ENCODE data around the gene GOPC.
"Not testable (repeated sequence)": the region's sequence is repeated elsewhere in the genome, so short reads cannot be mapped to it uniquely, and the experiment has no call there.

Gene GOPC

DNA sequence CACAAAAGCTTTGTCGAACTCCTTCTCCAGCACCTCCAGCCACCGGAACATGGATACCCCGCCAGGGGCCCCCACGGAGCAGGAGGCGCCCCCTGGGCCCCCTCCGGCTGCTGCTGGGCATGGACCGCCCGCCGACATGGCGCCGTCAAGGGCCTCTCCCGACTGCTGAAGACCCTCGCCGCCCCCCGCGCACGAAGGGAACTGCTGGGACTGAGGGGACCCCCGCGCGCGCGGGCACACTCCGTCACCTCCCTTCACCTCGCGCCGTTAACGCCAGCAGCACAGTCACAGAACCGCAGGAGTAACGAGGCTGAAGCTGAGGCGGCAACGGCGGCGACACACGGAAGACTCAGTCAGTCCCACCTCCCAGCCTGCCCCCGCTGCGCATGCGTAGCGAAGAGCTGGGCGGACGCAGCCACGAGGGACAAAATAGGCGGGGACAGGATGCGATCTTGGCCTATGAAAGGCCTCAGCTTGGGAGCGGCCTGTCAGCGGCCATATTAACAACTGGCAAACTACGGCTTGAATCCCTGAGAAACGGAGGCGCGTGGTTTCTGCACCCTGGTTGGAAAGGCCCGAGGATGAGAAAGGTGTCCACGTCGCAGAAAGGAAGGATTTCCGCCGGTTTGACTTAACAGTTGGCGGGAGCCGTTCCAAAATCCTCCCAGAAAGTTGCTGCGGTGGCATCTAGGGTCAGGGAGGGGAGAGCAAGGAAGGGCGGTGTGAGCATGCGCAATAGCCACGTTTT, at the start of gene GOPC:
GOPC (minus strand) TSS at position 361 of the 748 bp plus-strand sequence; CDS start at position 138, 223 bp downstream.
- FAIRE-seq (peak; percentile 51), DNase-seq (ENCODE audit: low spot score) (peak; percentile 94)

DNA sequence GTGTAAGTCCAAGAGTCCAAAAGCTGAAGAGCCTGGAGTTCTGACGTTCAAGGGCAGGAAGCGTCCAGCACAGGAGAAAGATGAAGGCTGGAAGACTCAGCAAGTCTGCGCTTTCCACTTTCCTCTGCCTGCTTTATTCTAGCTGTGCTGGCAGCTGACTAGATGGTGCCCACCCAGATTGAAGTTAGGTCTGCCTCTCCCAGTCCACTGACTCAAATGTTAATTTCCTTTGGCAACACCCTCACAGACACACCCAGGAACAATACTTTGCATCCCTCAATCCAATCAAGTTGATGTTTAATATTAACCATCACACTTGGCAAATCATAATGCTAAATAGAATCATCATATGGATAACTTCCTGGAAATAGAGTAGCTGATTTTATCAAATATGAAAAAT, 49.7 kb upstream of the GOPC start:
- not testable (repeated sequence) for FAIRE-seq; DNase-seq (ENCODE audit: low spot score)

- FAIRE-seq: no peak
- DNase-seq (ENCODE audit: low spot score): no peak
Observed at GRCh38 chr6:117642976-117643375, 40.7 kb upstream of the GOPC start.

GRCh38 chr6:117637770-117638169, 35.5 kb upstream of the GOPC start:
- no peak for DNase-seq (ENCODE audit: low spot score)
- FAIRE-seq: no peak

- DNase-seq (ENCODE audit: low spot score) (no peak), FAIRE-seq (no peak)
Observed at GRCh38 chr6:117629119-117629660, 26.9 kb upstream of the GOPC start.

- FAIRE-seq (no peak), DNase-seq (ENCODE audit: low spot score) (no peak)
Observed at GRCh38 chr6:117627533-117627932, 25.2 kb upstream of the GOPC start.

DNA sequence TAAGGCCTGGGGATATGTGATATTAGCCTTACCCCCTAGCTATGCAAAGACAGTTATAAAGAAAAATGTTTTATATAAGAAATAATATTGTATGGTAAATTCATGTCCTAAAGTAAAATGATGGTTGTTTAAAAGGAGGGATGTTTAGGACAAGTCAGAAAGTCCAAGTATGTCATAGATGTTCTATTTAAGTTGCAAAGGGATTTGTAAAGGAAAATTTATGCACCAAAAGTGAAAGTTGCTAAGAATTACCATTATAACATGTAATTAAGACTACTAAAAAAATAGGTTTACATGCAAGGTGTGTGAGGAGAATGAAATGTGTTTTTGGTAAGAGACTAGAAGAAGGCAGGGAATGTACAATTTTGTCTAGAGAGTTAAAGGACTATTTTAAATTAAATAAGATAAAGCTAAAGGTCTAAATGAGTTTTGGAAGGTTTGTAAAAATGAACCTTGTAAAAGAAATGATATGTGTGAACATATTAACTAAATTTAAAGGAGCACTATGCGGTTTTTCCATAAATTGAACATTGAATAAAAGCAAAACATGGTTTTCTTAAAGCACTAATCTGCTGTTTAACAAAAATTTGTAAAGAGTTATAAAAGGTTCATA, 22.7 kb upstream of the GOPC start:
- DNase-seq (ENCODE audit: low spot score) (peak; percentile 26), FAIRE-seq (no peak)

GRCh38 chr6:117619178-117619577, 16.9 kb upstream of the GOPC start:
- DNase-seq (ENCODE audit: low spot score) (no peak), FAIRE-seq (no peak)

DNA sequence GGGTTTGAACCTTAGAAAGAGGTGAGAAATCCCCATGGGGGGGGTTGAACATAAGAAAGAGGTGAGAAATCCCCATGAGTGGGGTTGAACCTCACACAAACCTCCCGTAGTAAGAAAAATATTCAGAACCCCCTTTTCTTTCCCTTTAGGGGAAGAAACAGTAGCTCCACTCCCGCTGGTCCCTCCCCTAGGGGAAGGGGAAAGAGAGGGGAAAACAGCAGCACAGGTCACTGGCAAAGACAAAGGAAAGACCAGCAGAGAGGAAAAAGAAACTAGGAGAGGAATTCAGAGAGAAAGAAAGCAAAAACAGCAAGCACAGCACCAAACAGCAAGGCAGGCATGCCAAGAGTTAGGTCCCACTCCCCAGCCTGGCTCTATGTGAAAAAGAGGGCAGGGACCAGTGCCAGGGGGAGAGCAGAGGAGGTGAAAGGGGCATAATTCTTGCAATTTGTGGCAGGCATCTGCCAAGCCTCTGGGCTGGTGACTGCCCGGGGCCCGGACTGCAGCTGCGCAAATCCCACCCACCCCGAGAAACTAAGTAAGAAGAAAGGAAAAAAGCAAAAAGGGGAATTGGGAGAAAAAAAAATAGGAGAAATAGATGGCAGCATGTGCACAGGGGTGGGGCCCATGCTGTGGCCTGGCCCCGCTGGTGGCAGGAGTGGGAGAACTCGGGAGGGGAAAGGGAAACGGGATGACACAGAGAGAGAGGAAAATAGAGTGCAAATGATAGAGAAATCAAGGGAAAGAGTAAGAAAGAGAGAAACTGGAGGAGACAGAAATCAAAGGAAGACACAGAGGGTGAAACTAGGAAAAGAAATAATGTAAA, 15.1 kb upstream of the GOPC start:
- DNase-seq (ENCODE audit: low spot score): no peak
- no peak for FAIRE-seq

GRCh38 chr6:117616391-117617209, 14.3 kb upstream of the GOPC start:
- no peak for FAIRE-seq
- no peak for DNase-seq (ENCODE audit: low spot score)

- FAIRE-seq: peak; percentile 79
- DNase-seq (ENCODE audit: low spot score): peak; percentile 87
Observed at GRCh38 chr6:117615750-117616390, 13.6 kb upstream of the GOPC start.

DNA sequence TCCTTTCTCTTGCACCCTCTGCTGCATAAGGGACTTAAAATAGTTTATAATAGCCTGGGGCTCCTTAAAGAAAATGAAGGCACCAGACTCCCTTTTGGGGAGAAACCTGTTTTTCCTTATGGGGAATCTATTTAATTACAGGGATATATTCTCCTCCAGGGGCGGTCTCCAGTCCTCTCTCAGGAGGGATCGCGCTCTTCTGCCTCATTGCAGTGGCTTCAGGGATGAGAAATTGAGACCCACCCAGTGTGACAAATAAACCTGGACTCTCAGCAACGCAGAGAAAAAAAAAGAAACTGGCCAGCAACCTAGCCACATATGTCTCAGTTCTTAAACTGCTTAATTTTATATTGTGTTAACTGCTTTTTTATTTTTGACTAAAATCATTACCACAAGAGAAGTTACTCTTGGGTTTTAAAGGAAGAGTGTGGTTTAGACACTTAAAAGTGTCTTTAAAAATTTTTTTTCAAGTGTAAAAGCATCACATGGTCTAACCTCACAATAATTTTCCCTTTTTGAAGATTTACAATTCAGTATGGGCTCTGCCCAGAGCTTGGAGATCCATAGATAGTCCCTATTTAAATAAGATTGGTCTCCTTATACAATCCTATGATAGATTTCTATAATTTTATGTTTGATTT, 11.7 kb upstream of the GOPC start:
- no peak for FAIRE-seq
- no peak for DNase-seq (ENCODE audit: low spot score)

GRCh38 chr6:117607511-117607910, 5.2 kb upstream of the GOPC start:
- no peak for DNase-seq (ENCODE audit: low spot score)
- no peak for FAIRE-seq

DNA sequence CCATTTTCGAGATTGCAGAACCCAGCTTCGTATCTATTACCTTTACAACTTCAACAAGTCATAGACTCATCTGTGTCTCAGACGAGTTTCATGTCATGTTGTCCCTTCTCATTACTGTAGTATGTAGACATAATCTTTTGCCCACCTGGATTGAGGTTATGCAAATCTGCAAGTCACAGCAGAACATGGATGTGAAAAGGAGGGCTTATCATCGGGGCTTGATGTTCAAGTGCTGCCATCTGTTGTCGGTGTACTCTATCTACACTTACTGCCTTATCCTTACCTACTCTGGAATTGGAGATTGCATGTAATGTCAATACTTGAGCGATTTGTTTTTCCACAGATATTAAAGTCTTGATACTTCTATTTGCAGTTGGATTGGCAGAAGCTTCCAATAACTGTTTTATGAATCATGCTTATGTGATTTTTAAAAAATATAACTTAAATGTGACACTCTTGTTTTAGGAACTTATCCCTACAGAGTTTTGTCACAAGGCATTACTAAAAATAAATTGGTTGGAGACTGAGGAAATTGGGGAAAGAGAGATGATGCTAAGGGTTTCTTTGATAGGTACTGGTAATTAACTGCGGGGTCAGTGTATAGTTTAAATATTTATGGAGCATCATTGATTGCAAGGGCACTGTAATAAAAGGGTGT, 3.0 kb upstream of the GOPC start:
- FAIRE-seq: peak; percentile 24
- peak; percentile 65 for DNase-seq (ENCODE audit: low spot score)

GRCh38 chr6:117603821-117604220, 1.5 kb upstream of the GOPC start:
- DNase-seq (ENCODE audit: low spot score) (no peak), FAIRE-seq (no peak)

- FAIRE-seq: no peak
- no peak for DNase-seq (ENCODE audit: low spot score)
Observed at GRCh38 chr6:117602899-117603588, 733 bp upstream of the GOPC start.

GRCh38 chr6:117601811-117602150, 530 bp downstream of the GOPC start:
- FAIRE-seq (no peak), DNase-seq (ENCODE audit: low spot score) (peak; percentile 9)

GRCh38 chr6:117600008-117600743, 2.1 kb downstream of the GOPC start:
- FAIRE-seq (no peak), DNase-seq (ENCODE audit: low spot score) (no peak)
